KMS-11 (cell line): ENCODE data around the gene KCNQ2.

Source experiments
- H2AFZ ChIP-seq: fragments of 200-600 bp; sonication (generic); 2 replicates; pipeline ENCODE4 v1.6.1; 2016; ENCODE audit warnings: antibody characterized with exemption, mixed run types, low read depth
- H3K27ac ChIP-seq: fragments of 200-600 bp; sonication (generic); 2 replicates; pipeline ENCODE4 v1.6.1; 2016; ENCODE audit warnings: mild to moderate bottlenecking, mixed run types
- H3K27me3 ChIP-seq: fragments of 200-600 bp; sonication (generic); 2 replicates; pipeline ENCODE4 v1.6.1; 2017; ENCODE audit warnings: mild to moderate bottlenecking, low read depth, mixed run types, moderate library complexity; ENCODE audit not compliant: insufficient read depth
- H3K36me3 ChIP-seq: fragments of 200-600 bp; sonication (generic); 2 replicates; pipeline ENCODE4 v1.6.1; 2017; ENCODE audit warnings: mild to moderate bottlenecking, mixed run types; ENCODE audit not compliant: insufficient read depth
- H3K4me1 ChIP-seq: fragments of 200-600 bp; sonication (generic); 2 replicates; pipeline ENCODE4 v1.6.1; 2016; ENCODE audit warnings: mild to moderate bottlenecking, low read depth, mixed run types; ENCODE audit not compliant: poor library complexity, severe bottlenecking
- H3K4me2 ChIP-seq: fragments of 200-600 bp; sonication (generic); 2 replicates; pipeline ENCODE4 v1.7.0; 2016; ENCODE audit warnings: mild to moderate bottlenecking, mixed run types
- H3K4me3 ChIP-seq: fragments of 200-600 bp; sonication (generic); IDR thresholded peaks from 2 replicates; pipeline ENCODE4 v1.6.1; 2017; ENCODE audit warnings: low read depth, low read length, mixed read lengths; ENCODE audit not compliant: insufficient read depth
- H3K79me2 ChIP-seq: fragments of 200-600 bp; sonication (generic); 2 replicates; pipeline ENCODE4 v1.6.1; 2016; ENCODE audit warnings: low read depth, mixed run types; ENCODE audit not compliant: insufficient read depth
- H3K9ac ChIP-seq: fragments of 200-600 bp; sonication (generic); 2 replicates; pipeline ENCODE4 v1.6.1; 2016; ENCODE audit warnings: mild to moderate bottlenecking, mixed run types
- H4K20me1 ChIP-seq: fragments of 200-600 bp; sonication (generic); 2 replicates; pipeline ENCODE4 v1.6.1; 2016; ENCODE audit warnings: mild to moderate bottlenecking, mixed run types; ENCODE audit not compliant: insufficient read depth
- CTCF ChIP-seq: fragments of 200-600 bp; sonication (generic); conservative IDR thresholded peaks from 2 replicates; pipeline ENCODE4 v1.6.1; 2017; ENCODE audit warnings: low read depth, mild to moderate bottlenecking, antibody characterized with exemption, low read length, moderate library complexity, mixed read lengths

Gene KCNQ2

DNA sequence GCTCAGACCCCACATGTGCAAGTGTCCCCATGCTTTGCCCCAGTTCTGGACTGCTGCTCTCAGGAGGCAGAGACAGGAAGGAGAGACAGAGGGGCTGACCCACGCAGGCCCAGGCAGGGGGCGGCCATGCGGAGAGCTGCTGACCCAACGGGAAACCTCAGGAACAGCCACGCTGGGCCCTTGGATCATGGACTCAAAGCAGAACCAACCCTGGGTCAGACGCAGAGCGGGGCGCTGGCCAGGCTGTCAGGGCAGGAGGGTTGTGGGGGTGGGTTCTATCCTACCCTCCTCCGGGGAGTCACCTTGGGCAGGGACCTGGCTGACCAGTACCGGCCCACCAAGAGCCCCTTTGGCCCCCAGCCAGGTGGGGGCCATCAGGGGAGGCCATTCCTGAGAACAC, 2.0 kb downstream of the KCNQ2 start:
- no peak overlapping the region for H3K4me3 ChIP-seq
- peaks cover 84% of the 10 kb centered on the region for H3K27me3 ChIP-seq
- no peaks in the 10 kb centered on the region for H3K36me3 ChIP-seq
- no peaks in the 10 kb centered on the region for H3K4me1 ChIP-seq
- no peaks in the 10 kb centered on the region for H4K20me1 ChIP-seq
- TF ChIP-seq CTCF: no peak
- H3K4me2 ChIP-seq: no peak overlapping the region
- no peak overlapping the region for H3K27ac ChIP-seq
- H2AFZ ChIP-seq: no peak overlapping the region
- no peak overlapping the region for H3K9ac ChIP-seq
- H3K79me2 ChIP-seq: no peaks in the 10 kb centered on the region

GRCh38 chr20:63469713-63470101, 2.7 kb downstream of the KCNQ2 start:
- Histone ChIP-seq H3K27ac (no peak overlapping the region), H3K27me3 (peaks cover 84% of the 10 kb centered on the region), H3K4me2 (no peak overlapping the region), H3K36me3 (no peaks in the 10 kb centered on the region), H3K79me2 (no peaks in the 10 kb centered on the region), H3K9ac (no peak overlapping the region), H3K4me3 (no peak overlapping the region), H2AFZ (no peak overlapping the region), H4K20me1 (no peaks in the 10 kb centered on the region), H3K4me1 (no peaks in the 10 kb centered on the region)
- TF ChIP-seq CTCF: no peak

GRCh38 chr20:63469019-63469712, 3.3 kb downstream of the KCNQ2 start:
- no peak for TF ChIP-seq CTCF
- Histone ChIP-seq H2AFZ (no peak overlapping the region), H3K9ac (no peak overlapping the region), H4K20me1 (no peaks in the 10 kb centered on the region), H3K4me2 (no peak overlapping the region), H3K36me3 (no peaks in the 10 kb centered on the region), H3K79me2 (no peaks in the 10 kb centered on the region), H3K4me3 (no peak overlapping the region), H3K27me3 (peaks cover 84% of the 10 kb centered on the region), H3K4me1 (no peaks in the 10 kb centered on the region), H3K27ac (no peak overlapping the region)

DNA sequence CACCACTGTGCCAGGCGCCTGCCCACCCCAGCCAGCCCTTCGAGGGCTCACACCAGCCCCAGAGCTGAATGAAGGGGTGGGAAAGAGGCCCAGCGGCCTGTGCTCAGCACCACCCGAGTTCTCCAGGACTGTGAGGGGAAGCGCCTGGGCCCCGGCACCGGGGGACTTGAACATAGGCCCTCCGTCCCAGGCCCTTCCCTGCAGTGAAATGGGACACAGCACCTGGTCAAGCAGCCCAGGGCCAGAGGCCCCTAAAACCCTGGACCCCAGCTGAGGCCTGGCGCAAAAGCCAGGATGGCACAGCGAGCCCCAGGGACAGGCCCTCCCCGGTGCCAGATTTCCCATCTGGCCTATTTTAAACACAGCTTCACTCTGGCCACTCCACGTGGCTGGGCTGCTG, 4.0 kb downstream of the KCNQ2 start:
- Histone ChIP-seq H3K27ac (no peak overlapping the region), H3K4me1 (no peaks in the 10 kb centered on the region), H2AFZ (no peak overlapping the region), H3K4me2 (no peak overlapping the region), H3K4me3 (no peak overlapping the region), H3K27me3 (peaks cover 84% of the 10 kb centered on the region), H4K20me1 (no peaks in the 10 kb centered on the region), H3K9ac (no peak overlapping the region), H3K36me3 (no peaks in the 10 kb centered on the region), H3K79me2 (no peaks in the 10 kb centered on the region)
- no peak for TF ChIP-seq CTCF
